Measurements from ENCODE around the gene FSTL5. TPM values are rescaled to one million over a fixed set of nuclear protein-coding genes. Genes with fewer than 3 reads are reported as not detected.

FSTL5 gene
- total and polyA plus RNA-seq, 2 experiments from 2014 or later, result 0.06 to 0.49 TPM

DNA sequence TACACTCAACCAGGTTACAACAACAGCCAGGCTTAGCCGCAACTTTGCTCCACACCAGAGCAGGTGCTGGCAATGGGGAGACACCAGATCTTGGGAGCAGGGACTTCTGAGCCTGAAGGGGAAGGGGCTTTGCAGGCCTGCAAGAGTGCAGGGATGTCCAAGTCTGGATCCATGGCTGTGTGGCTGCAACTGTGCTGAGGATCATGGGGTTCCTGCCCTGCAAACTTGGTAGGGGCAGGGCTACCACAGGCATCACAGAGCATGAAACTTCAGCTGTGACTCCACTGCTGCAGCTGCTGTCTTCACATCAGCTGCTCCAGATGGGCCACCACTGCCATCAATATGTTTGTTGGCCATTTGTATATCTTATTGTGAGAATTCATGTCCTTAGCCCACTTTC, 340.4 kb downstream of the FSTL5 start:
- Histone ChIP-seq H3F3A (replicated peaks; ENCODE audit: low read depth) (no peaks in the 10 kb centered on the region), H3K27me3 (ENCODE audit: insufficient read depth) (no peaks in the 10 kb centered on the region), H3K4me1 (ENCODE audit: insufficient read depth) (no peaks in the 10 kb centered on the region), H3K4me3 (no peak overlapping the region), H3K79me2 (replicated peaks; ENCODE audit: insufficient read depth) (no peaks in the 10 kb centered on the region), H4K20me1 (replicated peaks; ENCODE audit: insufficient read depth) (no peaks in the 10 kb centered on the region), H3K4me2 (no peak overlapping the region), H2AFZ (no peak overlapping the region), H3K36me3 (ENCODE audit: insufficient read depth) (no peaks in the 10 kb centered on the region; the same call in 1 of the 2 replicates), H3K9me2 (ENCODE audit: insufficient read depth) (peaks cover 8% of the 10 kb centered on the region; the same call in 1 of the 2 replicates), H3K27ac (ENCODE audit: low read depth) (no peak overlapping the region)
- no peak for ATAC-seq
- H3K9me3 Mint-ChIP-seq, result peaks cover 21% of the 10 kb centered on the region; the same call in 2 of the 3 replicates
- peaks cover 18% of the 10 kb centered on the region; the same call in 1 of the 3 replicates for H3K36me3 Mint-ChIP-seq (ENCODE audit: low read depth)
- no peak for DNase-seq (ENCODE audit: low spot score)
- TF ChIP-seq JUNB (IDR thresholded peaks at IDR 0.05; ENCODE audit: unreplicated experiment) (no peak), NANOG (IDR thresholded peaks at IDR 0.05; ENCODE audit: borderline replicate concordance) (no peak)
- H3K4me1 Mint-ChIP-seq, result no peaks in the 10 kb centered on the region; the same call in 2 of the 3 replicates
- no peak overlapping the region for H3K27ac Mint-ChIP-seq
- H3K27me3 Mint-ChIP-seq (ENCODE audit: insufficient read depth, low read depth, poor library complexity), result peaks cover 3% of the 10 kb centered on the region
- H3K4me3 Mint-ChIP-seq, result no peak overlapping the region

DNA sequence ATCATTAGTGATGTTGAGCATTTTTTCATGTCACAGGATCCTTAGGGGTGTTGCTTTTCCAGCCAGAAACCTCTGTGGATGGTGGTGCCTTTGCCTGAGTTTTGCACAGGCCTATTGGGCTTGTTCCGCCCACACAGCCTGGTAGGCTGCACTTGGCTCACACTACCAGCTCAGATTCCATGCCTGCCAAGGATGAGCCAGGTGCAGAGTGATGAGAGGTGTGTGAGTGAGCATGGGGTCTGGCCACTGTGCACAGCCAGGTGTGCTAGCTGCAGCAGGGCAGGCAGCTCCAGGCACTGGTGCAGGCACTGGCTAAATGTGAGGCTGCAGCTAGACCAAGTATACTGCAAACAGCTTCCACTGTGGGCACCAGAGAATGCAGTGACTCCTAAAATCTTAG, 341.6 kb downstream of the FSTL5 start:
- H3K27me3 ChIP-seq (ENCODE audit: insufficient read depth), result no peaks in the 10 kb centered on the region
- no peaks in the 10 kb centered on the region for H4K20me1 ChIP-seq (replicated peaks; ENCODE audit: insufficient read depth)
- no peak for ATAC-seq
- H3F3A ChIP-seq (replicated peaks; ENCODE audit: low read depth), result no peaks in the 10 kb centered on the region
- H3K4me2 ChIP-seq, result no peak overlapping the region
- no peak overlapping the region for H3K27ac ChIP-seq (ENCODE audit: low read depth)
- H2AFZ ChIP-seq, result no peak overlapping the region
- no peaks in the 10 kb centered on the region; the same call in 1 of the 2 replicates for H3K36me3 ChIP-seq (ENCODE audit: insufficient read depth)
- Mint-ChIP-seq H3K4me3 (no peak overlapping the region), H3K4me1 (no peaks in the 10 kb centered on the region; the same call in 2 of the 3 replicates), H3K27me3 (ENCODE audit: insufficient read depth, low read depth, poor library complexity) (no peaks in the 10 kb centered on the region), H3K36me3 (ENCODE audit: low read depth) (peaks cover 18% of the 10 kb centered on the region; the same call in 1 of the 3 replicates), H3K27ac (no peak overlapping the region), H3K9me3 (peaks cover 21% of the 10 kb centered on the region; the same call in 2 of the 3 replicates)
- H3K4me3 ChIP-seq, result no peak overlapping the region
- no peak for DNase-seq (ENCODE audit: low spot score)
- H3K4me1 ChIP-seq (ENCODE audit: insufficient read depth), result no peaks in the 10 kb centered on the region
- H3K9me2 ChIP-seq (ENCODE audit: insufficient read depth), result 0 out of 2 replicates have a peak, but pooled peaks cover 2% of the 10 kb centered on the region
- H3K79me2 ChIP-seq (replicated peaks; ENCODE audit: insufficient read depth), result no peaks in the 10 kb centered on the region
- no peak for TF ChIP-seq ZNF331 (CRISPR knock-in tag; IDR thresholded peaks at IDR 0.05; ENCODE audit: low read depth)
- TF ChIP-seq EZH2 (IDR thresholded peaks at IDR 0.05; ENCODE audit: low read depth, unreplicated experiment), result no peak
- TF ChIP-seq, protein P1, sequence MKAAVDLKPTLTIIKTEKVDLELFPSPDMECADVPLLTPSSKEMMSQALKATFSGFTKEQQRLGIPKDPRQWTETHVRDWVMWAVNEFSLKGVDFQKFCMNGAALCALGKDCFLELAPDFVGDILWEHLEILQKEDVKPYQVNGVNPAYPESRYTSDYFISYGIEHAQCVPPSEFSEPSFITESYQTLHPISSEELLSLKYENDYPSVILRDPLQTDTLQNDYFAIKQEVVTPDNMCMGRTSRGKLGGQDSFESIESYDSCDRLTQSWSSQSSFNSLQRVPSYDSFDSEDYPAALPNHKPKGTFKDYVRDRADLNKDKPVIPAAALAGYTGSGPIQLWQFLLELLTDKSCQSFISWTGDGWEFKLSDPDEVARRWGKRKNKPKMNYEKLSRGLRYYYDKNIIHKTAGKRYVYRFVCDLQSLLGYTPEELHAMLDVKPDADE (IDR thresholded peaks at IDR 0.05), result no peak
- TF ChIP-seq NANOG (IDR thresholded peaks at IDR 0.05; ENCODE audit: borderline replicate concordance), result no peak
- TF ChIP-seq, protein P2, sequence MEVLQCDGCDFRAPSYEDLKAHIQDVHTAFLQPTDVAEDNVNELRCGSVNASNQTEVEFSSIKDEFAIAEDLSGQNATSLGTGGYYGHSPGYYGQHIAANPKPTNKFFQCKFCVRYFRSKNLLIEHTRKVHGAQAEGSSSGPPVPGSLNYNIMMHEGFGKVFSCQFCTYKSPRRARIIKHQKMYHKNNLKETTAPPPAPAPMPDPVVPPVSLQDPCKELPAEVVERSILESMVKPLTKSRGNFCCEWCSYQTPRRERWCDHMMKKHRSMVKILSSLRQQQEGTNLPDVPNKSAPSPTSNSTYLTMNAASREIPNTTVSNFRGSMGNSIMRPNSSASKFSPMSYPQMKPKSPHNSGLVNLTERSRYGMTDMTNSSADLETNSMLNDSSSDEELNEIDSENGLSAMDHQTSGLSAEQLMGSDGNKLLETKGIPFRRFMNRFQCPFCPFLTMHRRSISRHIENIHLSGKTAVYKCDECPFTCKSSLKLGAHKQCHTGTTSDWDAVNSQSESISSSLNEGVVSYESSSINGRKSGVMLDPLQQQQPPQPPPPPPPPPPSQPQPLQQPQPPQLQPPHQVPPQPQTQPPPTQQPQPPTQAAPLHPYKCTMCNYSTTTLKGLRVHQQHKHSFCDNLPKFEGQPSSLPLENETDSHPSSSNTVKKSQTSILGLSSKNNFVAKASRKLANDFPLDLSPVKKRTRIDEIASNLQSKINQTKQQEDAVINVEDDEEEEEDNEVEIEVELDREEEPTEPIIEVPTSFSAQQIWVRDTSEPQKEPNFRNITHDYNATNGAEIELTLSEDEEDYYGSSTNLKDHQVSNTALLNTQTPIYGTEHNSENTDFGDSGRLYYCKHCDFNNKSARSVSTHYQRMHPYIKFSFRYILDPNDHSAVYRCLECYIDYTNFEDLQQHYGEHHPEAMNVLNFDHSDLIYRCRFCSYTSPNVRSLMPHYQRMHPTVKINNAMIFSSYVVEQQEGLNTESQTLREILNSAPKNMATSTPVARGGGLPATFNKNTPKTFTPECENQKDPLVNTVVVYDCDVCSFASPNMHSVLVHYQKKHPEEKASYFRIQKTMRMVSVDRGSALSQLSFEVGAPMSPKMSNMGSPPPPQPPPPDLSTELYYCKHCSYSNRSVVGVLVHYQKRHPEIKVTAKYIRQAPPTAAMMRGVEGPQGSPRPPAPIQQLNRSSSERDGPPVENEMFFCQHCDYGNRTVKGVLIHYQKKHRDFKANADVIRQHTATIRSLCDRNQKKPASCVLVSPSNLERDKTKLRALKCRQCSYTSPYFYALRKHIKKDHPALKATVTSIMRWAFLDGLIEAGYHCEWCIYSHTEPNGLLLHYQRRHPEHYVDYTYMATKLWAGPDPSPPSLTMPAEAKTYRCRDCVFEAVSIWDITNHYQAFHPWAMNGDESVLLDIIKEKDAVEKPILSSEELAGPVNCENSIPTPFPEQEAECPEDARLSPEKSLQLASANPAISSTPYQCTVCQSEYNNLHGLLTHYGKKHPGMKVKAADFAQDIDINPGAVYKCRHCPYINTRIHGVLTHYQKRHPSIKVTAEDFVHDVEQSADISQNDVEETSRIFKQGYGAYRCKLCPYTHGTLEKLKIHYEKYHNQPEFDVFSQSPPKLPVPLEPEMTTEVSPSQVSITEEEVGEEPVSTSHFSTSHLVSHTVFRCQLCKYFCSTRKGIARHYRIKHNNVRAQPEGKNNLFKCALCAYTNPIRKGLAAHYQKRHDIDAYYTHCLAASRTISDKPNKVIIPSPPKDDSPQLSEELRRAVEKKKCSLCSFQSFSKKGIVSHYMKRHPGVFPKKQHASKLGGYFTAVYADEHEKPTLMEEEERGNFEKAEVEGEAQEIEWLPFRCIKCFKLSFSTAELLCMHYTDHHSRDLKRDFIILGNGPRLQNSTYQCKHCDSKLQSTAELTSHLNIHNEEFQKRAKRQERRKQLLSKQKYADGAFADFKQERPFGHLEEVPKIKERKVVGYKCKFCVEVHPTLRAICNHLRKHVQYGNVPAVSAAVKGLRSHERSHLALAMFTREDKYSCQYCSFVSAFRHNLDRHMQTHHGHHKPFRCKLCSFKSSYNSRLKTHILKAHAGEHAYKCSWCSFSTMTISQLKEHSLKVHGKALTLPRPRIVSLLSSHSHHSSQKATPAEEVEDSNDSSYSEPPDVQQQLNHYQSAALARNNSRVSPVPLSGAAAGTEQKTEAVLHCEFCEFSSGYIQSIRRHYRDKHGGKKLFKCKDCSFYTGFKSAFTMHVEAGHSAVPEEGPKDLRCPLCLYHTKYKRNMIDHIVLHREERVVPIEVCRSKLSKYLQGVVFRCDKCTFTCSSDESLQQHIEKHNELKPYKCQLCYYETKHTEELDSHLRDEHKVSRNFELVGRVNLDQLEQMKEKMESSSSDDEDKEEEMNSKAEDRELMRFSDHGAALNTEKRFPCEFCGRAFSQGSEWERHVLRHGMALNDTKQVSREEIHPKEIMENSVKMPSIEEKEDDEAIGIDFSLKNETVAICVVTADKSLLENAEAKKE (CRISPR knock-in tag; IDR thresholded peaks at IDR 0.05), result no peak
- TF ChIP-seq, protein P3, sequence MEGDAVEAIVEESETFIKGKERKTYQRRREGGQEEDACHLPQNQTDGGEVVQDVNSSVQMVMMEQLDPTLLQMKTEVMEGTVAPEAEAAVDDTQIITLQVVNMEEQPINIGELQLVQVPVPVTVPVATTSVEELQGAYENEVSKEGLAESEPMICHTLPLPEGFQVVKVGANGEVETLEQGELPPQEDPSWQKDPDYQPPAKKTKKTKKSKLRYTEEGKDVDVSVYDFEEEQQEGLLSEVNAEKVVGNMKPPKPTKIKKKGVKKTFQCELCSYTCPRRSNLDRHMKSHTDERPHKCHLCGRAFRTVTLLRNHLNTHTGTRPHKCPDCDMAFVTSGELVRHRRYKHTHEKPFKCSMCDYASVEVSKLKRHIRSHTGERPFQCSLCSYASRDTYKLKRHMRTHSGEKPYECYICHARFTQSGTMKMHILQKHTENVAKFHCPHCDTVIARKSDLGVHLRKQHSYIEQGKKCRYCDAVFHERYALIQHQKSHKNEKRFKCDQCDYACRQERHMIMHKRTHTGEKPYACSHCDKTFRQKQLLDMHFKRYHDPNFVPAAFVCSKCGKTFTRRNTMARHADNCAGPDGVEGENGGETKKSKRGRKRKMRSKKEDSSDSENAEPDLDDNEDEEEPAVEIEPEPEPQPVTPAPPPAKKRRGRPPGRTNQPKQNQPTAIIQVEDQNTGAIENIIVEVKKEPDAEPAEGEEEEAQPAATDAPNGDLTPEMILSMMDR (conservative IDR thresholded peaks at IDR 0.05; ENCODE audit: low read depth in 2 of 2), result no peak
- TF ChIP-seq STAT1 (IDR thresholded peaks at IDR 0.05; ENCODE audit: unreplicated experiment), result no peak
- TF ChIP-seq CREB1 (CRISPR knock-in tag; IDR thresholded peaks at IDR 0.05; ENCODE audit: low read depth), result no peak
- no peak for TF ChIP-seq JUNB (IDR thresholded peaks at IDR 0.05; ENCODE audit: unreplicated experiment)
- no peak for TF ChIP-seq EZH2phosphoT487 (IDR thresholded peaks at IDR 0.05; ENCODE audit: unreplicated experiment)
- TF ChIP-seq POLR2AphosphoS5 (IDR thresholded peaks at IDR 0.05; ENCODE audit: low read depth), result no peak
- TF ChIP-seq ZNF114 (CRISPR knock-in tag; IDR thresholded peaks at IDR 0.05), result no peak
